Stimulated activated CD4-positive, alpha-beta T cell treated with anti-CD3 and anti-CD28 coated beads, Interleukin-4, amount 100 ng/mL, for 4 hours (primary cell): ENCODE measurements around the gene CTSH.
A peak's percentile ranks its signal among the peaks of the same experiment; 100 is the strongest.

ENCODE experiments used
- DNase-seq, 2 experiments: peaks; one replicate each; pipeline ENCODE4 v3.0.0-alpha.2; 2020

CTSH gene, protein sequence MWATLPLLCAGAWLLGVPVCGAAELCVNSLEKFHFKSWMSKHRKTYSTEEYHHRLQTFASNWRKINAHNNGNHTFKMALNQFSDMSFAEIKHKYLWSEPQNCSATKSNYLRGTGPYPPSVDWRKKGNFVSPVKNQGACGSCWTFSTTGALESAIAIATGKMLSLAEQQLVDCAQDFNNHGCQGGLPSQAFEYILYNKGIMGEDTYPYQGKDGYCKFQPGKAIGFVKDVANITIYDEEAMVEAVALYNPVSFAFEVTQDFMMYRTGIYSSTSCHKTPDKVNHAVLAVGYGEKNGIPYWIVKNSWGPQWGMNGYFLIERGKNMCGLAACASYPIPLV

DNA sequence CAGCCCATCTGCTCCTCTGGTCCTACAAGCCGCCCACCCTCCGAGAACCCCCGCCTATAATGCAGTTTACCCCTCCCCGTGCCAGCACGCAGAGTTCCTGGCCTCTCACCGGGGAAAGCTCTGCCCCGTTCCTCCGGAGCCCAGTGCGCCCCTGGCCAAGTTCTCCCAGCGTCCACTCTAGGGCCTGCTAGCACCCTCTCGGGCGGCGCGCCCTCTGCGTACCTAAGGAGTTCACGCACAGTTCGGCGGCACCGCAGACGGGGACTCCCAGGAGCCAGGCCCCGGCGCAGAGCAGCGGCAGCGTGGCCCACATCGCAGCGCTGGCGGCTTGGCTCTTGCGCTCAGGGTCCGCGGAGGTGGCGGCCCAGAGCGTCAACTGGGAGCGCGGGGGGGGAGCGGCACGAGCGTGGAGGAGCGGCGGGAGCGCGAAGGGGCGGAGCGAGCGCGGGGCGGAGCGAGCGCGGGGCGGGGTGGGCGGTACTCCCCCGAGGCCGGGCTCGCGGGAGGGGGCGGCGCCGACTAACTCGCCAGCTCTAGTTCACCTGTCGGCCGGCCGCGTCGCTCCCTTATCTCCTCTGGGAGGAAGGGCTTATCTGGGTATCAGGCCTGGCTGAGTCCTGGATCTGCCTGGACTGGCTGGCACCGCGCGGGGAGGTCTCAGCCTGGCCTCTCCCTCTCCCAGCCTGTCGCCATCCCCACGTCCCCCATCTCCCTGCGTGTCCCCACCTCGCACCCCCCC, at the start of gene CTSH:
Gene CTSH, minus strand, starts transcription at position 378 of the 739 bp plus-strand sequence. Its CDS starts 65 bp downstream, at position 313.
- peak; percentile 75 to 81 for DNase-seq

DNA sequence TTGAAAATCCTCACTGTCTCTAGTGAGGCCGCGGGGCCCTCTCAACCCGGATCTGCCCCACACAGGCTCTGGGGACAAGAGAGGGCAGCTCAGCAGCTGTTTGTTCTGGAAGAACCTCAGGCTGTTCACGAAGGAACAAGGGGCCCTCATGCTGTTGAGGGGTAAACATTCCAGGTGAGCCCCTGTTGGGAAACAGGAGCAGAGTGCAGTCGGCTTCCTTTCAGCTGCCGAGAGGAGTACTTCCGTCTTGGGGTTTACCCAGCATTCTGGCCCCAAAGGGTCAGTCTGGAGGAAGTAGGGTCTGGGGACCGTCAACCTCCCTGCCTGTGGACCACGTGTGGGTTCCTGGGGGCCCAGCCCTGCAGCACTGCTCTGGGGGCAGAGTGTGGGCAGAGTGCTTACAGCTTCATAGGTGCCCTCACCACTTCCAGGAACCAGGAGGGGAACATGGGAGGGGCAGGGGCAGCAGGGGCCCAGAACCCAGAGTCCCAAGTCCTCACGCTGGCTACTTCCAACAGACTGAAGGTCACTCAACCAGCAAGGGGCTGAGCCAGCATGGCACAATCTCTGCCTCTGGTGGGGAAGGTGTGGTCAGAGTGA, 49.2 kb upstream of the CTSH start:
- DNase-seq, result no peak

DNA sequence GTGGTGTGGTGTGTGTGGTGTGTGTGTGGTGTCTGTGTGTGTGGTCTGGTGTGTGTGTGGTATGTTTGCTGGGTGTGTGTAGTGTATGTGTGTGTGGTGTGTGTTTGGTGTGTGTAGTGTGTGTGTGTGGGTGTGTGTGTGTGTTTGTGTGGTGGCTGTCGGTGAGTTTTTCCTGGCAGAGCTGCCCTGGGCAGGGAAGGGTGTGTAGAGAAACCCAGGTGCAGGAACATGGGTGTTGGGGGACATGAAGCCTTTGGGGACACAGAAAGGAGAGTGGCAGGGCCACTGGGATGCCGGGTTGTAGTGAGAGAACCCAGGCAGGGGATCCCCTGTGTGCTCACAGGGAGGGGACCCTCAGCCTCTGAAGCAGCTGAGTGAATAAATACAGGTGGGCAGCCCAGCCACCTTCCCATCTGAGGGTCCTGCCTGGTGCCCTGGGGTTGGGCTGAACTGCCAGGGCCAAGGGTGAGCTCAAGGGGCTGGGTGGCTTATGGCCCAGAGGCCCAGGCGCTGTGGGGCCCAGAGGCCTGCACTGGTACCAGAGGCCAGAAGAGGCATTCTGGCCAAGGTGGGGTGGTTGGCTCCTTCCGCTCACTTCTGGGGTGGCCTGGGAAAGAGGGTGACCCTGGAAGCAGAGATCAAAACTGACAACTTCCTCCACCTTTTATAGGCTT, 48.5 kb upstream of the CTSH start:
- DNase-seq, result no peak

DNA sequence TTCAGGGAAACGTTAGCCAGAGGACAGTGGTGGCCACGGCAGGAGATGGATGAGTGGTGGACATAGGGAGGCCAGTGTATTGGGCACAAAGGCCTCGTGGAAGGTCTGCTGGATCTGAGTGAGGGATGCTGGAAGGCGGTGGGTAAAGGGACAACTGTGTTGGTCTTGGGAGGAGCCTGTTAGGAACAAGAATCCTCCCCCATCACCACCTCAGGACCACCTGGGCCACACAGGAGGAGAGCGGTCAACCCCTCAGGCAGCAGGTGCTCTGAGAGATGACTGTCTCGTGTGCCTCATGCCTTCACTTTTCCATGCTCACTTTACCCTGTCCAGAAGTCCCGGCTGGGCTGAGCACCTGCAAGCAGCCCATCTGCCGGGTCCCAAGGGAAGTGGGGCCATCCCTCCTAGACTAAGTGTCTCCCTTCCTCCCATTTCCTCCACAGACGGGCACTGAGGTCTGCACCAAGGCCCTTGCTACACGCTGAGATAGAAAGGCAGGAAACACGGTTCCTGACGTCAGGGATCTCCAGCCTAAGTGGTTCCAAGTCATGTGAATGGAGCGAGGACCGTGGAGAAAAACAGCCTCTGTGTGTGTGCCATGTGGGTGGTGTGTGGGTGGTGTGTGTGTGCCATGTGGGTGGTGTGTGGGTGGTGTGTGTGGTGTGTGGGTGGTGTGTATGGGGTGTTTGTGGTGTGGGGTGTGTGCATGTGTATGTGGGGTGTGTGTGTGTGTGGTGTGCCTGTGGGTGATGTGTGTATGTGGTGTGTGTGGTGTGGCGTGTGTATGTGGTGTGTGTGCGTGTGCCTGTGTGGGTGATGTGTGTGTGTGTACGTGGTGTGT, 47.8 kb upstream of the CTSH start:
- DNase-seq, result peak in 1 of 2 experiments; percentile 11

DNA sequence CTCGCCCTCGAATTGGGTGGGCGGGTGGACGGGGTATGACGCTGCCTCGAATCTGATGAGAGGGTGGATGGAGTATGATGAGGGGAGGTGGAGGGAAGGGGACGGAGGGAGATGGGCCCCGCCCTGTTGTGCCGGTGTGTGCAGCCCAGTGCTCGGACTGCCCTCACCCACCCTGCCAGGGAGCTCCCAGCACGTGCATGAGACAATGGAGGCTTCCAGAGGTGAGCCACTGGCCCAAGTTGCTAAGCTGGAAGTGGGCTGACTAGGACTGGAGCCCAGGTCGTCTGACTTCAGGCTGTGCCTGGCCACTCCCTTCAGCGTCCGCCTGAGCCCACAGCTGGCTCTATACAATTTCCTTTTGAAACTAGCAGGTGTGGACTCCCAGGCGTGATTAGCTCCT, 47.0 kb upstream of the CTSH start:
- no peak for DNase-seq

DNA sequence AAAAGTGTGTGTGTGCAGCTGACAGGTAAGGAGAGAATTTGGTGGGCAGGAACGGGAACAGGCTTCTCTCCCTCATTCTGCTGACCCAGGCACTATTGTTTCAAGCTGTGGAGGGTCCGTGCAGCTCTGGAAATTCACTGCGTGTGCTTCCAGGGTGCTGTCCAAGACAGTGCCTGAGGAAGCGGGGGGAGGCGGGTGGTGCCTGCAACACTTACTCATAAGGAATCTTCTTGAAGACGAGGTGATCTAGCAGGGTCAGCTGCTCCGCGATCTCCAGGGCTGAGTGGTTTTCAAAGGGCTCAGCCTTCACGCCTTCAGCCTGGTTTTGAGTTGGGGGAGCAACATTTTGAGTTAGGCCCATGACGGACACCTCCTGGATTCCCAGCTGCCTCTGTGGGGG, 46.6 kb upstream of the CTSH start:
- no peak for DNase-seq

DNA sequence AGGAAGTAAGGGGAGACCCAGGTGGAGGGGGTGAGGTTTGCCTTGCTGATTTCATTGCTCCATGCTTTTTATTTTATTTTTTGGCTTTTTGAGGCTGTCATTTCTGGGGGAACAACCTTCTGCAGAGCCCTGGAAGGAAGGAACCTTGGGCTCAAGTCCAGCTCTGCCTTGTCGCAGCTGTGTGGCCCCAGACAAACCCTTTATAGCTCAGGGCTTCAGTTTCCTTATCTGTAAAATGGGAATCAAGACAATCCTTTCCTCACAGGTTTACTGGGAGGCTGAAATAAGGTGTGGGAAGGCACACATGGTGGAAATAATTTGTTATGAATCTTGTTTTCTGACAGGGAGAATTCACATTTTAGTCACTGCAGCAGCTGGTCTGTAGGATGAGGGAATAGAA, 45.4 kb upstream of the CTSH start:
- no peak for DNase-seq

DNA sequence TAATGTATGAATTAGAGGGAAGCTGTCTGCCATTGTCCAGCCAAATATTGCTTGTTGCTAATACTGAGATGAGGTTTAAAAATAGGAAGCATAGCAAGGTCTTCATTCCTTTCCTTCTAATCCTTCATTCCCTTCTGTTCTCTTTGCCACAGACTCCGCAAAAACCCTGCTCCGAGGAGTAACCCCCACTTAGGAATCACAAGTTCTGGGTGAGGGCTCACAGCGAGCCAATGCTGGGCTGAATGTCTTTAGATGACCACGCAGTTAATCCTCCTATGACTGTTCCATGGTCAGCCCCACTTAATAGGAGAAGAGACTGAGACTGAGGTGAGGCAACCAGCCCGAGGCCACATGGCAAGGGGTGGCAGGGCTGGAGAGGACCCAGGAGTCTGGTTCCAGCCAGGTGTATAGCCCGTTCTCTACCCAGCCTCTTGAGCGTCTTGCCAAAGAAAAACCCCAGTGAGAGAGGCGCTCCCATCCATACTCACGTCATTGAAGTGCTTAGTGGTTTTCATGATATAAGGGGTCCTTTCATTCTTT, 44.9 kb upstream of the CTSH start:
- no peak for DNase-seq

DNA sequence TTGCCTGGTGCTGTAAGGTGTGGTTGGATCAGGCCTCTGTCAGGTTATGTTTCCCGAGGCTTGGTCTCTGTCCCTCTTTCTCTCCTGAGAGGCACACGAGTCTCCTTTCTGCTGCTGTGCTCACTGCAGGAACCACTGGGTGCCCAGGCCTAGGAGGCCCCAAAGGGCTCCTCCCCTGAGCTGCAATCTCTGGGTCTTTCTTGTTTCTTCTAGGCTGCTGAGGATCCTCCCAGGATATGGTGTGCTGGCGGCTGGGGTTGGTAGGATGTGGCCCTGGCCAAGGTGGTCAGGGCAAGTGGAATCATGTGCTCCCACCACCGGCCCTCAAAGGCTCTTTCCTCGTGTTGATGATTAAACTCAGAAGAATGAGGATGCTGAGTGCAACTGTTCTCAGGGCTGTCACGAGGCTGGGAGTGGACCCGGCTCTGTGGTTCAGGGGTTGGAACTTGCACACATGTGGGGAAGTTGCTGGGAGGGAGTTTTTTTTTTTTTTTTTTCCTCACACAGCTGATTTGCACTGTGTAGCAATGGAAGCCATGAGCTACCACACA, 43.6 kb upstream of the CTSH start:
- DNase-seq, result no peak

DNA sequence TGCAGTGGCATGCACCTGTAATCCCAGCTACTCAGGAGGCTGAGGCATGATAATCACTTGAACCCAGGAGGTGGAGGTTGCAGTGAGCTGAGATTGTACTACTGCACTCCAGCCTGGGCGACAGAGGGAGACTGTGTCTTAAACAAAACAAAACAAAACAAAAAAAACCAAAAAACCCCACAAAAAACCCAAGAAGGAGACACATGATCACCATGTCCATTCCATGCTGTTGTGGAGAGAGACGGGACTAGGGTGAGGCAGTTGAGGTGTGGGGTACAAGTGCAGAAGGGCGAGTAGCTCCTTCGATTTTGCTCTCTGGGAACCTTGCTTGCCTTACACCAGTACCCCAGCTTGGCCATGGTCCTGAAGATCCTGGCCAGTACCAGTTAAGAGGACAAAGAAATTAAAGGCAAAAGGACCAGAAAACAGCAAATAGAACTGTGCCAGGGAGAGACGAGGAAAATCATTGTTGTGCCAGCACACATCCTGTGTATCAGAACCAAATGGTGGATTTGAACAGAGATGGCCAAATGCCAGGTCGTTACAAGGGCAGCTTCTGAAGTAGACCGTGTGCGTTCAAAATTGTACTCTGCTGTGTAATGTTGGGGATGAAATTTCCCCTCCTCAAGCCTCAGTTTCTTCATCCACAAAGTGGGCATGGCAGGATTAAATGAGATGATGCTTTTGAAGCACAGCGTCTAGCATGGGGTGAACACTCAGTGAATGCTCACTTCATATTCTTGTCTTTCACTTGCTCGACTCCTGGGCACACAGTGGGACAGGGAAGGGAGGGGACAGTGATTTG, 42.9 kb upstream of the CTSH start:
- no peak for DNase-seq

DNA sequence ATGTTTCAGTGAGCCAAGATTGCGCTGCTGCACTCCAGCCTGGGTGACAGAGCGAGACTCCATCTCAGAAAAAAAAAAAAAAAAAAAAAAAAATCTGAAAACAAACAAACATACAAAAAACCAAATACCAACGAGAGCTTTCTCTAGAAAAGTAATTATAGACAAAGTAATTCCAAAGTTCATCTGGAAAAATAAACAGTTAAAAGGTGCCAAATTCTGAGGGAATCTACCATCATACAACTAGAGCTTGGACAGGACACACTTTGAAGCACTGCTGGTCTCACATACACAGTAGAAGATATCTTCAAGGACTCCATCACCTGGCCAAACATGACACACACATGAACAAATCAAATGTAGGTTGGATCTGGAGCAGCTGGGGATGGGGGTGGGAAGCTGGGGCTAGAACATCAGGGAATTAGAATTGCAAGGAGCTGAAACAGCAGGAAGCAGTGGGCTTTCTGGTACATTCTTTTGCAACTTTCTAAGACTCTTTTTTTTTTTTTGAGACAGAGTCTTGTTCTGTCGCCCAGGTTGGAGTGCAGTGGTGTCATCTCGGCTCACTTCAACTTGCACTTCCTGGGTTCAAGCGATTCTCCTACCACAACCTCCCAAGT, 41.1 kb upstream of the CTSH start:
- DNase-seq, result no peak

DNA sequence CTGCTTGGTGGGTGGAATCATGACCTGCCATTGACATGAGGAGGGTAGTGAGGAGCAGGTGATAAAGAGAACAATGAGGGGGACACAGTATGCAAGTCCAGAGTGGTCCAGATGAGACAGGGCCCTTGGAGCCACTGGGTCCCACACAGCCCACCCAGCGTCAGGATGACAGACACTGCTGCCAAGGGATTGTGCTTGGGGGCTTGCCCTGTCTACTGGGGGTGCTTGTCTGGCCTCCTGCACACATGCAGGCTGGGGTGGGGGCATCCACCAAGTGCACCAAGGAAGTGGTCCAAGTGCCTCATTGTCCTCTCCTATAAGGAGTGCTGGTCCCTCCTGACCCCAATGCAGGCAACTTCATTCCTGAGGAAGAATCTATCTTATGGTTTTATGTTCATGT, 39.2 kb upstream of the CTSH start:
- no peak for DNase-seq

DNA sequence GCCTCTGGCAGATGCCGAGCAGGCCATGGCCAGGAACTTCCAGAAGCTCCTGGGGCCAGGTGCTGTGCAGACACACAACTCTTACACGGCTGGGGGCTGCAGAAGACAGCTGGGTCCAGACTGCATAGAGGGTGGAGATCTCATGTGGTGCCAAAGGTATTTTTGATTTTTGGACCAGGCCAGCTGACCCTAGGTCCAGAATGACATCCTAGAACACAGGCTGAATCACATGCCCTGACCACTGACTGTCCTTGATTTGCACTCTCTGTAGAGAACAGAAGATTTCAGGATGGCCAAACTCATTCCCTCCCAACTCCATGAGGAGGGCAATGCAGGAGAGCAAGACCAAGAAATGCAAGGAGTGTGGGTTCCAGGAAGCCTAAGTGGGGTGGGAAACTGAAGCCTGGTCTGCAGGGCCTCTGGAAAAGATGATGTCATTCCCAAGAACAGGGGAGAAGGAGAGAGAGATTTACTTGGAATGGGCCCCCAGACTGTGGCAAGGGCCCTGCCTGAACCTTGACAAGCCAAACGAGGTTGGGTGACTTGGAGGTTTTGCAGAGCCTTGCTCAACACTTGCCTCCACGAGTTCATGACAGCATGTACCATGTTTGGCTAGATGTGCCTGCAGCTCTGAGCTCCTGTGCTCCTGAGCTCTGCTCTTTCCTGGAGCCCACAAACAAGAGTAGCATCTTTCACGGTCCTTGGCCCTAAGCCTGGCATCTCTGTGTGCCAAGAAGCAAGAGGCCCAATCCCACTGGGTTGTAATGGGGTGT, 38.5 kb upstream of the CTSH start:
- DNase-seq, result no peak

DNA sequence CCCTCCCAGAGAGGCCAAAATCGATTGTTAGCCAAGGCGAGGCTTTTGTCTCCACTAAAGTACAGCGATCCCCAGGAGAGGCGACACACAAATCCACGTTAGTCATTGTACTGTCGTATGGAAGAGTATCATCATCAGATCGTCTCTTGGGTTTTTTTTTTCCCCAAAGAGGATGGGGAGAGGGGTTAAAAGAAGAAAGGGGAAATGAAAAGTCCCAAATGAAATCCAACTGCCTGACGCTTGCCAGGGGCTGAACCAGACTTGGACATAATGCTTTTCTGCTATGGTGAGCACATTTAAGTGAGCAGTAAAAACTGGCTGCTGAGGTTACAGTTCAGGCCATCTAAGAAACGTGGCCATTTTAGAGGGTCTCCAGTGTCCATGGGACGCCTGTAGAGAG, 37.9 kb upstream of the CTSH start:
- no peak for DNase-seq

DNA sequence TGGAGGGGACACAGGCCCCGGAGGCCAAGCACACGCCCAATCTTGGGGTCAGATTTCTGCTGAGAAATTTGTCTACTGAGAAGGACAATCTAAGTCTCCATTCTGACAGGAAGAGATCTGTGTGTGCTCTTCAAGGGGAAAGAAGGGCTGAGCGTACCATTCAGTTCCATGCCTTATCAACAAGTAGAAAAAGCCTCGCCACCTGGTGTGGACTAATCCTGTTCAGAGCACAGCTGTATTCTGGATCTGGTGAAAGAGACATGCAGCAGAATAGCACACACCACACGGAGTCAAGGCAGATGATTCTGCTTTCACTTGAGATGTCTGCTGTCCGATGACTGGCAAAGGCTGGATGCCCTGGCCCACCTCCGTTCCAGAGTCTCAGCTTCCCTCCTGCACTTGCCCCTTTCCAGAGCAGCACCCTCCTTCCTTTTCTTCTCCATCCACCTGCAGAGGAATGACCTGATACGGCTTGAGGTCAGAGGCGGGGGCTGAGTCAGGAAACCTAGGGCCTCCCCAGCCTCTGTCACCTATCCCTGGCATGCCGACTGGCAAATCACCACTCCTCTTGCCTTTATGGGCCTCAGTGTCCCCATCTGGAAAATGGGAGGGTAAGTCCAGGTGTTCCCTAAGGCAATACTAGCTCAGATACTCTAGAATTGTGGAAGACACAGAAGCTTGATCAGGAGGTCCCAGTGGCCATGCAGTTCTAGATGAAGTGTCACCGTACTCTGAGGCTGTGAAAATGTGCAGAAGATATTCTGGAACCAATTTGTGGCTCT, 36.9 kb upstream of the CTSH start:
- DNase-seq, result no peak

DNA sequence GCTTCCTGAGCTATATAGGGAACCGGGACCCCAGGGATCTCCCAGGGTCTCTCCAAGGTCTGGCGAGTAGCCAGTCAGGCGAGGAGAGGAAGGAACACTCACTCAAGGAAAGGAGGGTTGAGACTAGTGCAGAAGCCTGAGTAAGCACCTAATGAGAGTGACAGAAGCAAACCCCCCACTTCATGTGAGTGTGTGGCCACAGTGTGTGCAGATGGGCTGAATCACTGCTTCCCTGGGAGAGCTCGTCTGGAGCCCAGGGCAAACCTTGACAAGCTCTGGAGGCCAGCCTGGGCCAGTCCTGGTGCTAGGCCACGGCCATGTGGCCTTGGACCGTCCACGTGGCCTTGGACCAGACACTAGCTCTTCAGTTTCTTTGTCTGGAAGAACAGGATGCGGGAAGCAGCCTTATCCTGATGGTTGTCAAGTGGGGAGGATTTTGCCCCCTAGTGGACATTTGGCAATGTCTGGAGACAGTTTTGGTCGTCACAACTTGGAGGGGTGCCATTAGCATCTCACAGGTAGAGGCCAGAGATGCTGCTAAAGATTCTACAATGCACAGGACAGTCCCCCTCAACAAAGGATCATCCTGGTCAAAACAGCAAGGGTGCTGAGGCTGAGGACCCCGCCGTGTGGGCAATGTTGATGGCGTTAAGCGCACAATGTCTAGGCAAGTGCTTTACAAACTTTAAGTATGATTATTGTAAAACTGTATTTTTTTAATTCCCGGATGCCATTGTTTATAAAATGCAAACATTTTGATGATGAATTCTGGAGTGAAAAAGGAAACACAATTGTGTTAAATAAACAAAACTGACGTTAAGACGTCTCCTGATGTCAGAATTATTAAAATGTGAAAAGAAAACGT, 34.8 kb upstream of the CTSH start:
- no peak for DNase-seq

DNA sequence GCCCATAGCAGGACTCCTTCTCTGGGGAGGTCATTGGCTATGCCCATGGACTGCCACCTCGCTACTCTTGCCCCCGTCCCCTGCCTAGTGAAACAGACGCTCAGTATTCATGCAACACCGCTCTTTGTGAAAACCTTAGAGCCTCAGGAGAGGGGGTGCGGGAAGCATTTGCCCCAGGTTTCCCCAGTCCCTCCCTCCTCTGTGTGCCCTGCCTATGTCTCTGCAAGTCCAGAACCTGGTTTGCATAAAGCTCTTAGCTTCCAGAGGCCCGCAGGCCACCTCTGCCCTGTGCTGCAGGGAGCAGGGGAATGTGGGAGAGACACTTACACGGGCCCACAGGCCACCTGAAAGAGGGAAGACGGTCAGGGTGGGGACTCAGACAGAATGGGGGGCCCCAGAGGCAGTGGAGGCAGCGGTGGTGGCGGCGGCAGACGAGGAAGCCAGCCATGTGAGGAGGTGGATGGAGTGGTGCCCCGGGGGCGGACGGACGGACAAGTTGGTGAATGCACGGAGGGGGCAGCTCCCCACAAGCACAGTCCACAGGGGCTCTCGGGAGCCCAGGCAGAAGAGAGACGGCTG, 33.8 kb upstream of the CTSH start:
- DNase-seq, result no peak
